SK-N-SH treated with all-trans-retinoic acid at 6 μM for 48 hours (cell line): ENCODE results near the gene CHRNA4.

Source experiments
- ATAC-seq: fragments of 200-7000 bp; cut with Tn5 transposase; 3 replicates; pipeline ENCODE4 v1.9.1; 2020; ENCODE audit warnings: mild to moderate bottlenecking, moderate library complexity
- ARNTL ChIP-seq: fragments of 450-650 bp; formaldehyde crosslinking; IDR thresholded peaks from 2 replicates; pipeline ENCODE4 v1.5.0; 2020; ENCODE audit warnings: low read depth, mild to moderate bottlenecking, moderate library complexity, borderline replicate concordance
- CSDC2 ChIP-seq: fragments of 250-450 bp; sonication (Bioruptor Pico); IDR thresholded peaks from 2 replicates; pipeline ENCODE4 v1.5.0; 2020; ENCODE audit warnings: mild to moderate bottlenecking, moderate library complexity
- CSRNP3 ChIP-seq: fragments of 250-450 bp; sonication (Bioruptor Pico); IDR thresholded peaks from 2 replicates; pipeline ENCODE4 v1.5.1; 2021; ENCODE audit warnings: mild to moderate bottlenecking, moderate library complexity
- ESRRG ChIP-seq: fragments of 250-450 bp; sonication (Bioruptor Pico); IDR thresholded peaks from 2 replicates; pipeline ENCODE4 v1.6.1; 2021; ENCODE audit warnings: mild to moderate bottlenecking
- GLIS3 ChIP-seq: fragments of 250-450 bp; sonication (Bioruptor Pico); IDR thresholded peaks from 2 replicates; pipeline ENCODE4 v1.5.0; 2020; ENCODE audit warnings: mild to moderate bottlenecking, moderate library complexity
- ISL1 ChIP-seq: fragments of 250-450 bp; sonication (Bioruptor Pico); IDR thresholded peaks from 2 replicates; pipeline ENCODE4 v2.1.2; 2022; ENCODE audit warnings: mild to moderate bottlenecking, moderate library complexity
- PPARA ChIP-seq: fragments of 250-450 bp; sonication (Bioruptor Pico); IDR thresholded peaks from 2 replicates; pipeline ENCODE4 v1.5.0; 2020; ENCODE audit warnings: mild to moderate bottlenecking, borderline replicate concordance
- RARB ChIP-seq: fragments of 250-450 bp; sonication (Bioruptor Pico); IDR thresholded peaks from 2 replicates; pipeline ENCODE4 v1.8.0; 2021; ENCODE audit warnings: mild to moderate bottlenecking, moderate library complexity
- SNAI2 ChIP-seq: fragments of 250-450 bp; sonication (Bioruptor Pico); IDR thresholded peaks from 2 replicates; pipeline ENCODE4 v1.5.0; 2020; ENCODE audit warnings: mild to moderate bottlenecking, moderate library complexity
- TCF4 ChIP-seq: fragments of 250-450 bp; sonication (Bioruptor Pico); IDR thresholded peaks from 2 replicates; pipeline ENCODE4 v1.8.0; 2021; ENCODE audit warnings: mild to moderate bottlenecking, moderate library complexity, borderline replicate concordance
- TOX ChIP-seq: fragments of 250-450 bp; sonication (Bioruptor Pico); IDR thresholded peaks from 2 replicates; pipeline ENCODE4 v1.8.0; 2021; ENCODE audit warnings: mild to moderate bottlenecking, moderate library complexity, borderline replicate concordance
- TSHZ2 ChIP-seq: fragments of 250-450 bp; sonication (Bioruptor Pico); IDR thresholded peaks from 2 replicates; pipeline ENCODE4 v1.5.0; 2020; ENCODE audit warnings: mild to moderate bottlenecking, moderate library complexity
- ZC3H10 ChIP-seq: fragments of 250-450 bp; sonication (Bioruptor Pico); IDR thresholded peaks from 2 replicates; pipeline ENCODE4 v1.5.1; 2021; ENCODE audit warnings: mild to moderate bottlenecking, moderate library complexity
- ZFP3 ChIP-seq: fragments of 250-450 bp; sonication (Bioruptor Pico); IDR thresholded peaks from 2 replicates; pipeline ENCODE4 v1.5.0; 2020; ENCODE audit warnings: mild to moderate bottlenecking, moderate library complexity
- ZFP30 ChIP-seq: fragments of 450-650 bp; formaldehyde crosslinking; IDR thresholded peaks from 2 replicates; pipeline ENCODE4 v1.5.0; 2022; ENCODE audit warnings: mild to moderate bottlenecking, moderate library complexity
- ZNF565 ChIP-seq: fragments of 450-650 bp; formaldehyde crosslinking; conservative IDR thresholded peaks from 2 replicates; pipeline ENCODE4 v1.5.0; 2020; ENCODE audit warnings: low read depth, mild to moderate bottlenecking, moderate library complexity
- ZNF70 ChIP-seq: fragments of 450-650 bp; formaldehyde crosslinking; IDR thresholded peaks from 2 replicates; pipeline ENCODE4 v1.5.0; 2020; ENCODE audit warnings: mild to moderate bottlenecking, moderate library complexity
- TF ChIP-seq, protein P1 (sequence below): fragments of 250-450 bp; sonication (Bioruptor Pico); IDR thresholded peaks from 2 replicates; pipeline ENCODE4 v1.8.0; 2021; ENCODE audit warnings: low read depth, mild to moderate bottlenecking, moderate library complexity, borderline replicate concordance
- TF ChIP-seq, protein P2 (sequence below): fragments of 250-450 bp; sonication (Bioruptor Pico); IDR thresholded peaks from 2 replicates; pipeline ENCODE4 v1.5.1; 2020; ENCODE audit warnings: low read depth, mild to moderate bottlenecking, moderate library complexity
- TF ChIP-seq, protein P3 (sequence below): fragments of 250-450 bp; sonication (Bioruptor Pico); IDR thresholded peaks from 2 replicates; pipeline ENCODE4 v1.8.0; 2020; ENCODE audit warnings: mild to moderate bottlenecking, moderate library complexity, borderline replicate concordance

CHRNA4 gene

DNA sequence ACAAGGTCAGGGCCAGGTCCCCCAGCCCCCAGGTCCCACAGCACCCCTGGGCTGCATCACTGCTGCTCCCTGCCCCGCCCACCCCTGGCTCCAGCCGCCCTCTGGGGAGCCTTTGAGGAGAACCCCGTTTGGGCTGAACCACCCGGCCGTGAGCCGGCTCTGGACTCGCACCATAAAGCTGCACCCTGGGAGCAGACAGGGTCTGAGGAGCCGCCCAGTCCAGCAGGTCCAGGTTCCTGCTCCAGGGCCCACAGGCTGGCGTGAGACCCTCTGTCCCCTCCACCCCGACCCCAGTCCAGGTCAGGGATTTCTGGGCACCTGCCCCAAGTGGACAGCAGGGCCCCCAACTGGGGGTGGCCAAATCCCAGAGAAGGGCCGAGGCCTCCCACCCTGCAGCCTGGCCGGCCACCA lies 8.3 kb downstream of the CHRNA4 start:
- TF ChIP-seq PPARA (CRISPR knock-in tag) (no peak), TSHZ2 (no peak), ZC3H10 (CRISPR knock-in tag) (no peak), ZFP3 (CRISPR knock-in tag) (no peak), SNAI2 (no peak), GLIS3 (no peak), ISL1 (CRISPR knock-in tag) (no peak), ZNF565 (CRISPR knock-in tag) (no peak), RARB (CRISPR knock-in tag) (no peak), CSRNP3 (CRISPR knock-in tag) (no peak), ZFP30 (CRISPR knock-in tag) (no peak), TCF4 (CRISPR knock-in tag) (no peak), ZNF70 (no peak), ESRRG (CRISPR knock-in tag) (no peak), ARNTL (CRISPR knock-in tag) (no peak), TOX (CRISPR knock-in tag) (no peak), CSDC2 (CRISPR knock-in tag) (no peak)
- TF ChIP-seq, protein P1, sequence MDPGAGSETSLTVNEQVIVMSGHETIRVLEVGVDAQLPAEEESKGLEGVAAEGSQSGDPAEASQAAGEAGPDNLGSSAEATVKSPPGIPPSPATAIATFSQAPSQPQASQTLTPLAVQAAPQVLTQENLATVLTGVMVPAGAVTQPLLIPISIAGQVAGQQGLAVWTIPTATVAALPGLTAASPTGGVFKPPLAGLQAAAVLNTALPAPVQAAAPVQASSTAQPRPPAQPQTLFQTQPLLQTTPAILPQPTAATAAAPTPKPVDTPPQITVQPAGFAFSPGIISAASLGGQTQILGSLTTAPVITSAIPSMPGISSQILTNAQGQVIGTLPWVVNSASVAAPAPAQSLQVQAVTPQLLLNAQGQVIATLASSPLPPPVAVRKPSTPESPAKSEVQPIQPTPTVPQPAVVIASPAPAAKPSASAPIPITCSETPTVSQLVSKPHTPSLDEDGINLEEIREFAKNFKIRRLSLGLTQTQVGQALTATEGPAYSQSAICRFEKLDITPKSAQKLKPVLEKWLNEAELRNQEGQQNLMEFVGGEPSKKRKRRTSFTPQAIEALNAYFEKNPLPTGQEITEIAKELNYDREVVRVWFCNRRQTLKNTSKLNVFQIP (CRISPR knock-in tag): no peak
- TF ChIP-seq, protein P2, sequence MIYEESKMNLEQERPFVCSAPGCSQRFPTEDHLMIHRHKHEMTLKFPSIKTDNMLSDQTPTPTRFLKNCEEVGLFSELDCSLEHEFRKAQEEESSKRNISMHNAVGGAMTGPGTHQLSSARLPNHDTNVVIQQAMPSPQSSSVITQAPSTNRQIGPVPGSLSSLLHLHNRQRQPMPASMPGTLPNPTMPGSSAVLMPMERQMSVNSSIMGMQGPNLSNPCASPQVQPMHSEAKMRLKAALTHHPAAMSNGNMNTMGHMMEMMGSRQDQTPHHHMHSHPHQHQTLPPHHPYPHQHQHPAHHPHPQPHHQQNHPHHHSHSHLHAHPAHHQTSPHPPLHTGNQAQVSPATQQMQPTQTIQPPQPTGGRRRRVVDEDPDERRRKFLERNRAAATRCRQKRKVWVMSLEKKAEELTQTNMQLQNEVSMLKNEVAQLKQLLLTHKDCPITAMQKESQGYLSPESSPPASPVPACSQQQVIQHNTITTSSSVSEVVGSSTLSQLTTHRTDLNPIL (CRISPR knock-in tag): no peak
- TF ChIP-seq, protein P3, sequence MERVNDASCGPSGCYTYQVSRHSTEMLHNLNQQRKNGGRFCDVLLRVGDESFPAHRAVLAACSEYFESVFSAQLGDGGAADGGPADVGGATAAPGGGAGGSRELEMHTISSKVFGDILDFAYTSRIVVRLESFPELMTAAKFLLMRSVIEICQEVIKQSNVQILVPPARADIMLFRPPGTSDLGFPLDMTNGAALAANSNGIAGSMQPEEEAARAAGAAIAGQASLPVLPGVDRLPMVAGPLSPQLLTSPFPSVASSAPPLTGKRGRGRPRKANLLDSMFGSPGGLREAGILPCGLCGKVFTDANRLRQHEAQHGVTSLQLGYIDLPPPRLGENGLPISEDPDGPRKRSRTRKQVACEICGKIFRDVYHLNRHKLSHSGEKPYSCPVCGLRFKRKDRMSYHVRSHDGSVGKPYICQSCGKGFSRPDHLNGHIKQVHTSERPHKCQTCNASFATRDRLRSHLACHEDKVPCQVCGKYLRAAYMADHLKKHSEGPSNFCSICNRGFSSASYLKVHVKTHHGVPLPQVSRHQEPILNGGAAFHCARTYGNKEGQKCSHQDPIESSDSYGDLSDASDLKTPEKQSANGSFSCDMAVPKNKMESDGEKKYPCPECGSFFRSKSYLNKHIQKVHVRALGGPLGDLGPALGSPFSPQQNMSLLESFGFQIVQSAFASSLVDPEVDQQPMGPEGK: no peak
- TF ChIP-seq, all 23 proteins: peak for 0
- no peak for ATAC-seq

- TF ChIP-seq, protein P3: no peak
- TF ChIP-seq, protein P2 (CRISPR knock-in tag): no peak
- TF ChIP-seq, all 23 proteins: peak for 0
- no peak for ATAC-seq
These were observed 9.1 kb downstream of the CHRNA4 start for GRCh38 chr20:63351811-63352591.
